GM18498 (cell line): ENCODE data around the gene ZBTB7A.

Source experiments
- ATAC-seq: cut with Tn5 transposase; IDR thresholded peaks from one replicate; pipeline ENCODE4 v1.9.1; 2021; ENCODE audit warnings: mild to moderate bottlenecking, moderate library complexity; ENCODE audit not compliant: unreplicated experiment

Gene ZBTB7A

DNA sequence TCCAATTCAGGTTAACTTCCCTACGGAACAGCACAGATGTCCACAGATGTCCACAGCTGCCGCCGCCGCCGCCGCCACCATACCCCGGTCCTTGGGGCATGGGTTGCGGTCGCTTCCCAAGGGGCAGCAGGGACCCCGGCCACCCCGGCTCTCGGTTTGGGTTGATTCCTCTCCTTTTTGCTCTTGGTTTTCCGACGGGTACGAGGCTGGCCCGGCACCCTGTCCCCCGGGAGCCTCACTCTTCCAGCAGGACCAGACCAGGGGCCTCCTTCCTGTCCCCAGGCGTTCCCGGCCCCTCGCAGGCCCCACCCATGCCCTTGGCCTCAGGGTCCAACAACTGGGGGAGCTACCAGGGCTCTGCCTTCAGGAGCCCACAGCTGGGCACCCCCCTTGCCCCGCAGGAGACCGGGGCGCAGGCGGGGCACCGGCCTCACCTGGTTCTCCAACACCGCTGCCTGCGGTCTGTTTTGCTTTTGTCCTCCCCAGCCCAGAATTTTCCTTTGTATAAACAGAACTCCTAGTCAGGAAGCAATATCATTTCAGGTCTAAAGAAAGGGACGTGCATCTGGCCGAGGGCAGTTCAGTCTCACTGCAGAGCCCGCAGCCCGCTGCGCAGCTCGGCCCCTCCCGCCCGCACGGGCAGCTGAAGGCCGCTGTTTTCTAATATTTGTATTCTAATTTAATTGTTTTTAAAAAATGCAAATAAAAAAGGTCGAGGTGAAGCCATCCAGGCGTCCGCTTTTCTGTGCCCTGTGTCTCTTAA lies 27.9 kb downstream of the ZBTB7A start:
- ATAC-seq = no peak

DNA sequence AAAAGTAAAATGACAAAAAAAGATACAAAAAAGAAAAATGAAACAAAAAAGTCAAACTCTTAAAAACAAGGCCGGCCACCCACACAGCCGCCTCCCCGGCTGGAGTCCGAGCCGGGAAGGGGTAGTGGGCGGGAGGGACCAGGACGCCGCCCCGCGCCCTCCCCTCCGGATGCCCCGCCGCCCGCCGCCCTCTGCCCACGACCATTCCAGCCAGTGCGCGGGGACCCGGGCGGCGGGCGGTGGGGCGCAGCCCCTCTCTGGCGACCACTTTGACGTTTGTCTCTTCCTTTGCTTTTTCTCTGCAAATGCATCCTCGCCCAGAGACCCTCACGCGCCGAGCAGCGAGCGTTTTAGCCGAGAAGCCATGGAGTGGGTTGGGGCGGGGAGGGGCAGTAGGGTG lies 28.6 kb downstream of the ZBTB7A start:
- ATAC-seq = no peak

DNA sequence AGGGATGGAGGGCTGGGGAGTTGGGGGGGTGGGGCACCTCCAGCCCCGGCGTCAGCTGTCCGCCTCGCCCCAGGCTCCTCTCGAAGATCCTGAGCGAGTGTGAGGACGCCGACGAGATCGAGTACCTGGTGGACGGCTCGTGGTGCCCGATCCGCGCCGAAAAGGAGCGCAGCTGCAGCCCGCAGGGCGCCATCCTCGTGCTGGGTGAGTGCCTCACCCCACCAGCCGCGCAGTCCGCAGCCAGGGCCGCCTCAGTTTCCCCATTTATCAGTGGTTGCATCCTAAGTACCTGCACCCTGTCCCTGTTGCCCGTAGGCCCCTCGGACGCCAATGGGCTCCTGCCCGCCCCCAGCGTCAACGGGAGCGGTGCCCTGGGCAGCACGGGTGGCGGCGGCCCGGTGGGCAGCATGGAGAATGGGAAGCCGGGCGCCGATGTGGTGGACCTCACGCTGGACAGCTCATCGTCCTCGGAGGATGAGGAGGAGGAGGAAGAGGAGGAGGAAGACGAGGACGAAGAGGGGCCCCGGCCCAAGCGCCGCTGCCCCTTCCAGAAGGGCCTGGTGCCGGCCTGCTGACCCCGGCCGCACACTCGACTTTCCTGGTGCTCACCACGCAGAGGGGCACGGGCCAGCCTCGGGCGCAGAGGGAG lies 29.3 kb downstream of the ZBTB7A start:
- ATAC-seq = no peak

DNA sequence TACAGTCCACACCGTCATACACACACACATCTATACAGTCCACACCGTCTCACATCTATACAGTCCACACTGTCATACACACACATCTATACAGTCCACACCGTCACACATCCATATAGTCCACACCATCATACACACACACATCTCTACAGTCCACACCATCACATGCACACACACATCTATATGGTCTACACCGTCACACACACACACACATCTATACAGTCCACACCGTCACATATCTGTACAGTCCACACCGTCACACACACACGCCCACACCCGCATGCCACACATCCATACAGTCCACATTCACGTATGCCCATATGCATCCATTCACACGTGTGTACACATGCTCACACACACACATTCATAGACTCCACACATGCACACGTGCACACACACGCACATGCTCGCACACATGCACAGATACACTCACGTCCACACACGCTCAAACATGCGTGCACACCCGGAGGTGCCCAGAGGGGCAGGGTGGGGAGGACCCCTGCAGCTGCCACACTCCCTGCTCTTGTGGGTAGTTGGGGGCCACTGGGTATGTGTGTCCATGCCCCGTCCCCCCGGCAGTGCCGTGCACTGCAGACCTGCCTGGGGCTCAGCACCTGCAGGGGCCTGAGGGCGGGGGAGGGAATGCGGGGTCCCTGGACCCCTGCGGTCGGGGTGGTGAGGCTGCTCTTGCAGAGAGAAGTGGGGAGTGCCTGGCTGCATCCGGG lies 30.0 kb downstream of the ZBTB7A start:
- no peak for ATAC-seq

DNA sequence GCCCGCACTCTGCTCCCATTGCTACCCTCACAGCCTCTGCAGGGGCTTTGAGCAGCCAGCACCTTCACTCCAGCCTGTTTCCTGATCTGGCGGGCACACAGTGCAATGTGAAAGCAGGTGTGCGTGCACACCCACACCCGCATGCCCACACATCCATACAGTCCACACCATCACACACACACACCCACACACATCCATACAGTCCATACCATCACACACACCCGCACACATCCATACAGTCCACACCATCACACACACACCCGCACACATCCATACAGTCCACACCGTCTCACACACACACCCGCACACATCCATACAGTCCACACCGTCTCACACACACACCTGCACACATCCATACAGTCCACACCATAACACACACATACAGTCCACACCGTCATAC lies 31.1 kb downstream of the ZBTB7A start:
- ATAC-seq = no peak

DNA sequence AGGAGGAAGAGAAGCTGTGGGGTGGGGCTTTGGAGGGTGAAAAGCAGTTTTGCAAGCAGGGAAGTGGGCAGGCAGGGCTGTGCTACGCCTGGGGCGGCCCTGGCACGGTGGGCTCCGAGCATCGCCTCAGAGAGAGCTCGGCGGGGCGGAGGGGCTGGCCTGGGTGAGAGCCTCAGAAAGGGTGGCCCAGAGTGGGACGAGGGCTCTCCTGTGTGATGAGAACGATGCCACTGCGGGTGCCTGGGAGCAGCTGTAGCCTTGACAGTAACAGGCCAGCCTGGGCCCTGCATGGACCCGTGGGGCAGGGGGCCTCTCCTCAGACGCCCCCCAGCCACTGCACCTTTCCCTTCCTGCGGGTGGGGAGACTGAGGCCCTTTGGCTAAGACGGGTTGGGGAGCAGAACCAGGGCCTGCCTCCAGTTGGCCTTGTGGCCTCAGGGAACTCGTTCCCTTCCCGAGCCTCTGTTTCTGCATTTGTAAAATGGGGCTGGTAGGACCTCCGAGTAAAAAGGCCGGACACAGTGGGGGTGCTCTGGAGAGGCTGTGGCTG lies 31.6 kb downstream of the ZBTB7A start:
- no peak for ATAC-seq

DNA sequence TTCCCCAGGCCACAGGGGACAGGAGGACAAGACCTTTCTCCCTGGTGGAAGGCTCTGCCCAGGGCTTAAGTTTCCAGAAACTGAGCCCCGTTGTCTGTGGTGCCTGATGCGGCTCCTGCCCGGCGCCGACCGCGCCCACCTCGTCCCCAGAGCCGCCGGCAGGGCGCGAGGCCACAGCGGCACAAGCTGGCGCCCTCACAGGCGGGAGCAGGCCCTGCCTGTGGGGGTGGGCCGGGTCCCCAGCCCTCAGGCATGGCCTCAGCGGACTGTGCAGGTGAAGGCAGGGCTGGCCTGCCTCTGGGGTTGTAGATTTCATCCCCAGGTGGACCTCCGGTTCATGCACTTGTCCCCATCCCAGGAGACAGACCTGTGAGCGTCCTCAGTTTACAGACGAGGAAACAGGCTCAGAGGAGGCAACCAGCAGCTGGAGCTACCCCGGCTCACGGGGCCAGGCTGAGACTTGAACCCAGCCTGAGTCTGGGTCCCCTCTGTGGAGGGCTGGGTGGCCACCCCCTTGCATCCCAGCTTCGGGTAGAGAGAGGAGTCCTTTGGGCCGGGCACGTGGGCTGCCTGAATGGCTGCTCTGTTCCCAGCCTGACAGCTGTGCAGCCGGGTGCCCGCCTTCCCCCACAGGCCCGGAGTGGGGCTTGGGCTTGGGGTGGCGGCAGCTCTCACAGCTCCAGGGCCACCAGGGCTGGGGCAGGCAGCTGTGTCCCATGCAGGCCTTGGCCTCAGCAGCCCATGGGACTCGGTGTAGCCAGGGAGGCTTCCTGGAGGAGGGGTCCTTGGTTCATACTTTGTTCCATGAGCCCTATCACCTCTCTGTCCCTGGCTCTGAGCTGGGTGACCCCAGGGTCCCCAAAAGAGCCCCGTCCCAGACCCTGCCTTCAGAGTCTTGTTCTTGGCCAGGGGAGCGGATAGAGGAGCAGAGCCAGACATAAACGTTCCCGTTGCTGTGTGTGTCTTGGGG lies 32.4 kb downstream of the ZBTB7A start:
- no peak for ATAC-seq

DNA sequence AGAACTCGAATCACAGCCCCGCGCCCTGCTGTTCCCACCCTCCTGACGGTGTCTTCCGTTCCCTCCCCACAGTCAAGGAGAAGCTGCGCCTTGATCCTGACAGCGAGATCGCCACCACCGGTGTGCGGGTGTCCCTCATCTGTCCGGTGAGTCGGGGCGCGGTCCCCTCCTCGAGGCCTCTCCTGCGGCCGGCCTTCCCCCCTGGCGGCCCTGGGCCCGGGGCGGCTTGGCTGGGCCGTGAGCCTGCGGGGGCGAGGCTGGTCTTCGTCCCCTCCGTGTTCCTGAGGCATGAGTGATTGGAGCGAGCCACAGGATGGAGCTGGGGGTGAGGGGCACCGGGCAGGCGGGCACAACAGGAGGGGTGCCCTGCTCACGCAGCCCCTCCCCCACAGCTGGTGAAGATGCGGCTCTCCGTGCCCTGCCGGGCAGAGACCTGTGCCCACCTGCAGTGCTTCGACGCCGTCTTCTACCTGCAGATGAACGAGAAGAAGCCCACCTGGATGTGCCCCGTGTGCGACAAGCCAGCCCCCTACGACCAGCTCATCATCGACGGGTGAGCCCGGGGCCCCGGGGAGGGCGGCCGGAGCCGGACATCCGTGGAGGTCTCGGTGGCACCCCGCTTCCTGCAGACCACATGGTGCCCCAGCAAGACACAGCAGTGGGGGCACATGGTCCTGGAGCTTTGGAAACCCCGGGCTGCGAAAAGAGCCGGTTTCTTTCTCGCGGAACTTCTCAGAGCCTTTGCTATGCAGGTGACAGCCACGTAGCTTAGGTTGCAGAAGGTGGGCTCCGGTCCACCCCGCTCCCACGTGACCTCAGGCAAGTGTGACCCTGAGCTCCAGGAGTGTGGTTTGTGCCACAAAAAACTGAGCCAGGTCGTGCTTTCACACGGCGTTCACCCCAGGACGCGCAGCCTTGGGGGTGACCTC lies 33.4 kb downstream of the ZBTB7A start:
- no peak for ATAC-seq

DNA sequence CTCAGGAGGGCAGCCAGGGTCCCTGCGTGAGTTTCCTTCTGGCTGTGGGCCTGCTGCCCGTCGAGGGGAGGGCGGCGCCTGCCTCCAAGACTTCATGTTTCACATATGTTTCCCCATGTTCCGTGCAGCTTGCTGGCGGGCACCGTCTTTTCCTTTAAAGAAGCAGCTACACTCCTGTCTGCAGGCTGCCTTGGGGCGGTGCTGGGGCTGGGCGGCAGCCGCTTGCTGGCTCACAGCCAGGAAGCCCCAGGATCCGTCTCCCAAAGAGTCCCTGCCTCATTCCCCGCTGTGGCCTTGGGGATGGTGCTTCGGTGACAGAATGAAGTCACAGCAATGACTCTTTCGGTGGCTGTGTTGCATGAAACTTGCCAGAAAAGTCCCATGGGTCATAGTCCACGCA lies 34.3 kb downstream of the ZBTB7A start:
- no peak for ATAC-seq

DNA sequence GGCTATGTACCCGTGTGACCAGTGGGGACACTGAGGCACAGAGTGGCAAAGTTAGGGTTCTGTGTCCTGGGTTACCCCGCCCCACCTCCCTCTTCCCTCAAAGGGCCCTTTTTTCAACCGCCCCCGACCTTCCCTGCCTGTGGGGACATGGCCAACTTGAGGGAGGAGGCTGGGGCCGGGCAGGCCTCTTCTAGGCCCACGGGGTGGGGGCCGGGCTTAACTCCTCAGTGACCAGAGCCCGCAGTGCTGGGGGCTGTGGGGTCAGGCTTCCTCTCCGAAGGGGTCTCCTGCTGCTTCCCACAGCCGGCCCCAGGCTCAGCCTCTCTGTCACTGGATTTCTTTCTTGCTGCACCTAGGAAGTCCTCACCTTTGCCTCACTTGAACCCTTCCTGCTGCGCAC lies 35.3 kb downstream of the ZBTB7A start:
- no peak for ATAC-seq

DNA sequence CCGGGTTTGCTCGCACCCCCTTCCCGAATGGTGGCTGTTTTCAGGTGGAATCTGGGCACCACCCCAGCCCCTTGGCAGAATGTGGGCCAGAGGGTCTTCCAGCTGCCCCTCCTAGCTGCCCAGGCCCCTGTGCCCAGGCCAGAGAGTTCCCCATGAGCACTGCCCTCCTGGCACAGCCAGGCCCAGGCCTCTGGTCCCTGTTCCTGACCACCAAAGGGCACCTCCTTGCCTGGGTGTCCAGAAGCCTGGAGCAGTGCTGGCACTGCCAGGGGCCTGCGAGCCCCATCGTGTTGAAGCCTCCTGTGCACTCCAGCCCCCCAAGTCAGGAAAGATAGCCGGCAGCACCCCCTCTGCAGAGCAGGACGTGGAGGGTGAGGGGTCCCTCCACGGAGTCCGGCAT lies 35.7 kb downstream of the ZBTB7A start:
- no peak for ATAC-seq

DNA sequence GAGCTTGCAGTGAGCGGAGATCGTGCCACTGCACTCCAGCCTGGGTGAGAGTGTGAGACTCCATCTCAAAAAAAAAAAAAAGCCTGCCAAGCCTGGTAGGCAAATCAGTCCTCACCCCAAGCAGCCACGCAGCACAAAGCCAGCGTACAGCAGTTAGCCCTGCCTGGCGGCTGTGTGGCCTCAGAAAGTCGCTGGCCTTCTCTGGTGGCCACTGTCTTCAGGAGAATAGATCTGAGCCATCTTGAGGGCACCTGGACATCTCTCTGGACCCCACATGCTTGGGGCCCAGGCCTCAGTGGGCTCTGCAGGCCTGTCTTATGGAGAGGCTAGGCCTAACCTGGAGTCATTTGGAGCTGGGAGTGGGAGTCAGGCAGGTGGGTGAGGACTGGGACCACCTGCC lies 36.1 kb downstream of the ZBTB7A start:
- ATAC-seq = no peak

DNA sequence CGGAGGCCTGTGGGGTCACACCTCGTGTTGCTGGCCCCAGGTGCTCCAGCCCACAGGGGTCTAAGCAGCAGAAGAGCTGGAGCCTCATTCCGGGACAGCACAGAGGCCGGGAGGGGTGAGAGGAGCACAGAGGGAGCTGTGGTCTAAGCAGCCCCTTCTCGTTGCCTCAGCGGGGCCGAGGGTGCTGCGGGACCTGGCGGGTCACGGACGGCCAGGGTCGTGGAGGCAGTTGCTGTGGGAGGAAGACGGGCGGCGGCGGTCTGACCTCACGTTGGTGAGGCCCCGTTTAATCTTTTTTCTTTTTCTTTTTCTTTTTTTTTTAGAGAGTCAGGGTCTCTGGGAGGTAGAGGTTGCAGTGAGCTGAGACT lies 37.5 kb downstream of the ZBTB7A start:
- ATAC-seq = no peak

DNA sequence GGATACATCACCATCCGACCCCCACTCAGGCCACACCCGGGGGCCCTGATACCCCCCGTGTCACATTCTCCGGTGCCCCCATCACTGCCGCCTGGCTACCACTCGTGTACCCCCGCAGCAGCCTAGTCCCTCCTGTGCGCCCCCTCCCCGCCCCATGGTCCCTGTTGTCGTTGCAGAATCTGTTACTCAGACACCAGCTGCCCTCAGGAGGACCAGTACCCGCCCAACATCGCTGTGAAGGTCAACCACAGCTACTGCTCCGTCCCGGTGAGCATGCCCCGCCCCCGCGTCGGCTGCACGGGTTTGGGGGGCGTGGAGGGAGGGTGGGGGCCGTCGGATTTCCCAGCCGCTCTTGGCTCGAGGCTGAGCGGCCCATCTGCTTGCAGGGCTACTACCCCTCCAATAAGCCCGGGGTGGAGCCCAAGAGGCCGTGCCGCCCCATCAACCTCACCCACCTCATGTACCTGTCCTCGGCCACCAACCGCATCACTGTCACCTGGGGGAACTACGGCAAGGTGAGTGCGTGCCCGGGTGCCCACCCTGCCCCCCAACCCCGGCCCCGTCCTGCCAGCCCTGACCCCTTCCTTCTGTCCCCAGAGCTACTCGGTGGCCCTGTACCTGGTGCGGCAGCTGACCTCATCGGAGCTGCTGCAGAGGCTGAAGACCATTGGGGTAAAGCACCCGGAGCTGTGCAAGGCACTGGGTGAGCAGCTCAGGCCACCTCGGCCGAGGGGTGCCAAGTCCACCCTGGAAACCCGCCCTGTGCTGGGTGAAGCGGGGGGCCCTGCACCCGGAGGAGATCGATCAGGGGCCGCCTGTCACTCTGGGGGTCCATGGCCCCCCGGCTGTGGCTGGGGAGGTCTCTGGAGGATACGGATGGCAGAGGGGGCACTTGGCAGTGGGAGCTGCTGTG lies 38.1 kb downstream of the ZBTB7A start:
- no peak for ATAC-seq

DNA sequence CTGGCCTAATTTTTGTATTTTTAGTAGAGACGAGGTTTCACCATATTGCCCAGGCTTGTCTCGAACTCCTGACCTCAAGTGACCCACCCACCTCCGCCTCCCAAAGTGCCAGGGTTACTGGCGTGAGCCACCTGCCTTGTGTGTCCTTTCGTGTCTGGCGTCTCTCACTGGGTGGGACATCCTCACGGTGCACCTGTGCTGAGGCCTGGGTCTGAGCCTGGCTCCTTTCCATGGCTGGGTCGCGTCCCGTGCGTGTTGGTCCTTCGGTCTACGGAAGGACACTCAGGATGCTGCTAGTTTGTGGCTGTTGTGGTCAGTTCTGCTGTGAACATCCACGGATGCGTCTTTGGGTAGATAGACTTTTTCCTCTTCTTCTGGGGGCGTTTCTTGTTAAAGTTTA lies 39.6 kb downstream of the ZBTB7A start:
- ATAC-seq = no peak

DNA sequence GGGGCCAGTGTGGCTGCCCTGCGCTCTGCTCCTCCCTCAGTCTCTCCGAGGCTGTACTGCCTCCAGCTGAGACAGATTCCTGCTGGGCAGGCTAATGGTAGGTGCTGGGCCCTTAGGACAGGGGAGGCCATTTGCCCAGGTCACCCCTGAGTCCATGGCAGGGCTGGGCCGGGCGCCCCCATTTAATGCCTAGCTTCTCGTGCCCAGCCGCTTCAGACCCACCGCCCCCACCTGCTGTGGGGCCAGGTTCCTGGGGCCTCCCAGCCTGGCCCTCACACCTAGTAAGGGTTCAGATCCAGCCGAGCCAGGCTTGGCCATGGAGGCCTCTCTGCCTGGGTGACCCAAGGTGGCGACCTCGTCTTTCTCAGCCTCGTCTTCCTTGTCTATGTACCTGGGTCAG lies 41.4 kb downstream of the ZBTB7A start:
- no peak for ATAC-seq

DNA sequence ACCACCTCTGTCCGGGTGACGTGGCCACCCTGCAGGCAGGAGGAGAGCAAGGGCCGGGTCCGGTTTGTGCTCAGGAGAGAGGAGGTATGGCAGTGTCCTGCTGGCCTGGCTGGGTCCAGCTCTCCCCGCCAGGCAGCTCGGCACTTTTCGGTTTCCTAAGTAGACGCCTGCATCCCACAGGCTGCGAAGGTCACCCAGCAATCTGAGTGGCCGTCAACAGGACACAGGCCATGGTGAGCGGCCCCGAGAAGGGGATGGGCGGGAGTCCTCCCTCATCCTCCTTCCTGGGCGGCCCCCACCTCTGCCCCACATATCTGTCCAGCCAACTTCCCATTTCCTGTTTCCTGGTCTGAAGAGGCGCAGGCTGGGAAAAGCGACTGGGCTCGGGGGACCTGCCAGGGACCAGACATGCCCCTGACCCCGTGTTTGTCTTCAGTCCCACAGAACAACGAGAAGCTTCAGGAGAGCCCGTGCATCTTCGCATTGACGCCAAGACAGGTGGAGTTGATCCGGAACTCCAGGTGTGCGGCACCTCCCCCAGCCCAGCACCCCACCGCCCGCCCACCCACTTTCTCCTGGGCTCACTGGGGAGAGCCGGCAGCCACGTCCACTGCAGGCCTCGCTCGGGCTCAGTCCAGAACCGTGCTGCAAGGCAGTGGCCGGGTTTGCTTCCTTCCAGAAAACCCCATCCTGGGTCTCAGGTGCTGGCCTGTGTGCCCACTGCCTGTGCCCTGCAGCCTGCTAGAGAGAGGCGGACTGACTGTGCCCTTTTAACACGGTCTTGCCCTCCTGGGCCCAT lies 42.9 kb downstream of the ZBTB7A start:
- no peak for ATAC-seq

DNA sequence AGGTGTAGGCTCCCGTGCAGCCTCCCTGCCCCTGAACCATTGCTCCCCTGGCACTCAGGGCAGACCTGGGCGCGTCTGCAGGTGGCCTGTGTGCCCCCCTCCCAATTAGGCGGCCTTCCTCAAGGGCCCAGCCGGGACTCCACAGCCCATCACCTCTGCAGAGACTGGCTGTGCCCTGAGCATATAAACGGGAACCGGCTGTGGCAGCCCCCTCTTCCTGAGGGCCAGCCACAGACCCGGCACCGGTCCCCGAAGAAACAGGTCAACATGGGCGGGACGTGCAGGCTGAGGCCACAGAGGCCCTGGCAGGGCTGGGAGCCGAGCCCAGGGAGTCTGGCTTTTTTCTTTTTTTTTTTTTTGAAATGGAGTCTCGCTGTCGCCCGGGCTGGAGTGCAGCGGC lies 47.1 kb downstream of the ZBTB7A start:
- ATAC-seq = no peak
